LNCAP (cell line): ENCODE measurements around the gene EIF3F.

Experiments used
- TF ChIP-seq, protein P1 (sequence below): fragments of 450-650 bp; IDR thresholded peaks from 2 replicates; pipeline ENCODE4 v1.5.1; 2017; ENCODE audit warnings: mild to moderate bottlenecking

Gene EIF3F

DNA sequence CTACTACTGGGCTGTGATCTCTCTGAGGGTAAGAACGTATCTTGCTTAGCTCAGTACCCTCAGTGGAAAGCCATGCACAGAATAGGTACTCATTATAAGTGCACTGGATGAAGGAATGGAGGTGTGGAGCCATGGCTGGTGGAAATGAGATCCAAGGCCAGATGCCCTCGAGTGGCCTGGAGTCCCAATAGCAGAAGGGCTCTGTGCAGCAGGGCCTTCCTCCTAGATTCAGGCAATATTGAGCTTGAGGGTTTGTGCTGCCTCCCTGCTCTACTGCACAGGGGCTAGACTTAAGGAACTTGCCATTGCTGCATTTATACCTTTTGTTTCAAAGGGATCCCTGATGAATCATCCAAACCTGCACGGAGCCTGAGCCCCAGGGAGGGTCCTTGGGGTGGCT is 60.2 kb downstream of the EIF3F start:
- TF ChIP-seq, protein P1, sequence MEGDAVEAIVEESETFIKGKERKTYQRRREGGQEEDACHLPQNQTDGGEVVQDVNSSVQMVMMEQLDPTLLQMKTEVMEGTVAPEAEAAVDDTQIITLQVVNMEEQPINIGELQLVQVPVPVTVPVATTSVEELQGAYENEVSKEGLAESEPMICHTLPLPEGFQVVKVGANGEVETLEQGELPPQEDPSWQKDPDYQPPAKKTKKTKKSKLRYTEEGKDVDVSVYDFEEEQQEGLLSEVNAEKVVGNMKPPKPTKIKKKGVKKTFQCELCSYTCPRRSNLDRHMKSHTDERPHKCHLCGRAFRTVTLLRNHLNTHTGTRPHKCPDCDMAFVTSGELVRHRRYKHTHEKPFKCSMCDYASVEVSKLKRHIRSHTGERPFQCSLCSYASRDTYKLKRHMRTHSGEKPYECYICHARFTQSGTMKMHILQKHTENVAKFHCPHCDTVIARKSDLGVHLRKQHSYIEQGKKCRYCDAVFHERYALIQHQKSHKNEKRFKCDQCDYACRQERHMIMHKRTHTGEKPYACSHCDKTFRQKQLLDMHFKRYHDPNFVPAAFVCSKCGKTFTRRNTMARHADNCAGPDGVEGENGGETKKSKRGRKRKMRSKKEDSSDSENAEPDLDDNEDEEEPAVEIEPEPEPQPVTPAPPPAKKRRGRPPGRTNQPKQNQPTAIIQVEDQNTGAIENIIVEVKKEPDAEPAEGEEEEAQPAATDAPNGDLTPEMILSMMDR = no peak

GRCh38 chr11:8049084-8049483 is 61.9 kb downstream of the EIF3F start:
- TF ChIP-seq, protein P1 = no peak
